Choroid plexus epithelial cell (primary cell): ENCODE results near the gene YARS1.

ENCODE experiments used
- DNase-seq: peaks from one replicate; pipeline ENCODE4 v3.0.0-alpha.2; 2010; ENCODE audit warnings: low read depth
- H3K4me3 ChIP-seq: 2 replicates; pipeline ENCODE4 v1.5.1; 2011; ENCODE audit warnings: low read depth, mild to moderate bottlenecking, control low read depth, low read length, moderate library complexity
- CTCF ChIP-seq: conservative IDR thresholded peaks from 2 replicates; pipeline ENCODE4 v1.5.1; 2011; ENCODE audit warnings: low read depth, mild to moderate bottlenecking, control low read depth, inconsistent platforms, low read length, moderate library complexity

YARS1 gene

GRCh38 chr1:32770741-32771548, 46.2 kb downstream of the YARS1 start:
- no peak for TF ChIP-seq CTCF
- no peak overlapping the region for H3K4me3 ChIP-seq
- DNase-seq: no peak

DNA sequence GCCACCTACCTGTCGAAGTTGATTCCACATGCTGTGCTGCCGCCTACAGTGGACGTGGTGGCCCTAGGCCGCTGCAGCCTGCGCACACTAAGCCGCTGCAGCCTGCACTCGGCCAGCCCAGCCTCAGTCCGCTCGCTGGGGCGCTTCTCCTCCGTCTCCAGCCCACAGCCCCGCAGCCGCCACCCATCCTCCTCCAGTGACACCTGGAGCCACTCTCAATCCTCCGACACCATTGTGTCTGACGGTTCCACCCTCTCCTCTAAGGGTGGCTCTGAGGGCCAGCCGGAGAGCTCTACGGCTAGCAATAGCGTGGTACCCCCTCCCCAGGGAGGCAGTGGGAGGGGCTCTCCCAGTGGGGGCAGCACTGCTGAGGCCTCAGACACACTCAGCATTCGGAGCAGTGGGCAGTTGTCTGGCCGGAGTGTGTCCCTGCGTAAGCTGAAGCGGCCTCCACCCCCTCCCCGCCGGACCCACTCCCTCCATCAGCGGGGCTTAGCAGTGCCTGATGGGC, 46.9 kb downstream of the YARS1 start:
- no peak overlapping the region for H3K4me3 ChIP-seq
- DNase-seq: no peak
- no peak for TF ChIP-seq CTCF

DNA sequence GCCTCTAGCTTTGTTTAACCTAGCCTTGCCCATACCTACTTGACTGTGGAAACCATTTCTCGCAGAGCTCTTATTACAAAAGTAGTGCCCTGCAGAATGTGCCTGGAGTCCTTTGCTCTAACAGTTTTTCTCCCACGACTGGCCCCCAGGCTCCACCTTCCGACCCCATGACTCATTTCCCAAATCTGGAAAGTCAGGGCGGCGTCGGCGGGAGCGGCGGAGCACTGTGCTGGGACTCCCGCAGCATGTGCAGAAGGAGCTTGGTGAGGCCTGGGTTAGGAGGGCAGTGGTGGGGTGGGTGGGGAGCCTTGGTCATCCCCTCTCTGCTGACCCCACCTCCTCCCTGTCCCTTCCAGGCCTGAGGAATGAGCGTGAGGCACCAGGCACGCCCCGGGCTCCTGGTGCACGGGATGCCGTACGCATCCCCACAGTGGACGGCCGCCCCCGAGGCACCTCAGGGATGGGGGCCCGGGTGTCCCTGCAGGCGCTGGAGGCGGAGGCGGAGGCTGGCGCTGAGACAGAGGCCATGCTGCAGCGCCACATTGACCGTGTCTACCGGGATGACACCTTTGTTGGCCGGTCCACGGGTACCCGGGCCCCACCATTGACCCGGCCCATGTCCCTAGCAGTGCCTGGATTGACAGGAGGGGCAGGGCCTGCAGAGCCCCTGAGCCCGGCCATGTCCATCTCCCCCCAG, 47.5 kb downstream of the YARS1 start:
- no peak for TF ChIP-seq CTCF
- DNase-seq: peak; percentile 43
- no peak overlapping the region for H3K4me3 ChIP-seq

DNA sequence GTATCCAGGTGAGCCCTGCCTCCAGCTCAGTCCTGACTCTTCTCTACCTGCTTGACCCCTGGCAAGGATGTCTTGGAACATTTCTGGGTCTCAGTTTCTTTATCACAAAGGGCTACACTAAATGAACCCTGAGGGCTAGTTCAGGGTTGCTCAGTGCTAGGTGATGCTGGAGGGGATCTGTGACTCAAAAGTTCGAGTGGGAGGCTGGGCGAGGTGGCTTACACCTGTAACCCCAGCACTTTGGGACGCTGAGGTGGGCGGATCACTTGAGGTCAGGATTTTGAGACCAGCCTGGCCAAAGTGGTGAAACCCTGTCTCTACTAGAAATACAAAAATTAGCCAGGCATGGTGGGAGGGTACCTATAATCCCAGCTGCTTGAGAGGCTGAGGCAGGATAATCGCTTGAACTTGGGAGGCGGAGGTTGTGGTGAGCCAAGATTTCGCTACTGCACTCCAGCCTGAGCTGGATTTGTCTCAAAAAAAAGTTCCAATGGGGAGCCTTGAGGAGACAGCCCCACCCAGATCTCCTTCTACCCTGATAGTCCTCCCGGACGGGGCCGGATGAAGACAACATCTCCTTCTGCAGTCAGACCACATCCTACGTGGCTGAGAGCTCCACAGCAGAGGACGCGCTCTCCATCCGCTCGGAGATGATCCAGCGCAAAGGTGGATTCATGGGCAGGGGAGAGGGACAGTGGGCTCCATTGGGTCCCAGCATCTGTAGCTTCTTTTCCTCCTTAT, 48.9 kb downstream of the YARS1 start:
- H3K4me3 ChIP-seq: no peak overlapping the region
- no peak for TF ChIP-seq CTCF
- no peak for DNase-seq

- no peak for TF ChIP-seq CTCF
- H3K4me3 ChIP-seq: no peak overlapping the region
- no peak for DNase-seq
These were observed 49.5 kb downstream of the YARS1 start for GRCh38 chr1:32767641-32768040.

DNA sequence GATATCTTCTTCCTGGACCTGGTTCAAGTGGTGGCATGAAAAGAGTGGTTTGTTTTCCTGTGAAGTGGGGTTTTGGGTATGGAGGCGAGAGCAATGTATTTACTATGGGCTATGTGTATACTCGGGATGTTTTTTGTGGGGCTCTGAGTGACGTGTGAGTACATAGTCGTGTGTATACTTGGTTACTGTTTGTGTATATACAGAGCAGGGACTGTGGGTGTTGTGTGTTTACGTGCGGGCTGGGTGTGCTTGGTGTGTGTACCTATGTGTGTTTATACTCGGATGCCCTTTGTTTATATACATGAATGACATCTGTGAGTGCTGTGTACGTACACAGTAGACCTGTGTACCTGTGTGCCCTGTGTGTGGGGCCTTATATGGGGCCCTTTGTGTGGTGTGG, 50.0 kb downstream of the YARS1 start:
- DNase-seq: no peak
- H3K4me3 ChIP-seq: no peak overlapping the region
- no peak for TF ChIP-seq CTCF
